HG02642 (cell line): Measurements from ENCODE around the gene DRC1.
"Not testable (repeated sequence)": the region's sequence is repeated elsewhere in the genome, so short reads cannot be mapped to it uniquely, and the experiment has no call there.

Source experiments
- ATAC-seq: cut with Tn5 transposase; IDR thresholded peaks from one replicate; pipeline ENCODE4 v1.9.1; 2021; ENCODE audit warnings: mild to moderate bottlenecking; ENCODE audit not compliant: unreplicated experiment, poor library complexity

DRC1 gene

GRCh38 chr2:26461601-26462023, 59.9 kb downstream of the DRC1 start:
- ATAC-seq, result no peak

- ATAC-seq, result no peak
Measured at GRCh38 chr2:26462100-26462499, 60.4 kb downstream of the DRC1 start.

- no peak for ATAC-seq
Measured at GRCh38 chr2:26462511-26463243, 61.0 kb downstream of the DRC1 start.

DNA sequence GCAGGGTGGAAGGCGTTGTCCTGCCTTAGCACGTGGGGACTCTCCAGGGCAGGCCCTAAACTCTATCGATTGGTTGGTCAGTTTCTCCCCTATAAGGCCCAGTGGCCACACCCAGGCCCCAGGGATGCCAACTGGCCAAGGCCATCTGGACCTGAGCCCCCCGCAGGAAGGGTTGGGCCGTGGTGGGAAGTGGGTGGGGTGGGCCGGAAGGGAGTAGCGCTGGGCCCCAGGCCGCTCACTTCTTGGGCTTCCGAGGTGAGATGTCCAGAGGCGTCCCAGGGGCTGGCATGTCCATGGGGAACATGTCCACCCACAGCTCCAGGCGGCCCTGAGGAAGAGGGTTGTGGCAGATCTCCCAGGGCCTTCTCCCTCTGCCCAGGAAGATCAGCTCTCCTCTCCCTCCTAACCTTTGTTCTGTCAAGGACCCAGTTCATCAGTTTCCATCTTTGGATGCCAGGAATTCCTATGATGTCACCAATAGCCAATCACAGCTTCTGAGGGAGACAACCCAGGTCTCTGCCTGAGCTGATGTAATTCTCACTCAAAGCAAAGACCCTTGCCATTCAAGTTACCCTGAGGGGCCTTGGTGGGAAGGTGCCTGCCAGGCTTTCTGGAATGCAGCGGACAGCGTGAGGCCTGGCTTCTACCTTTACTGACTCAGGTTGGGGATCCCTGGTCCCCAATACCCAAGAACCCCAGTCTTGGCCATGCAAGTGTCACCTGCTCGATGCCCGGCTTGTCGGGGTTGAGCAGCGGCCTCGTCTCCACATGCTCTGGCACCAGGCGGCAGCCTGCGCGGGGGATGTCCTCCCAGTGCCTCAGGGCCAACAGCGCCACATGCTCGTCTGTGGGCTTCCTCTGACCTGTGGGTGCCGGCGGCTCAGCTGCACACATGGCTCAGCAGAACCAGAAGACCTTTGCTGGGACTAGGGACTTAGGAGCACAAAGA, 61.8 kb downstream of the DRC1 start:
- no peak for ATAC-seq

DNA sequence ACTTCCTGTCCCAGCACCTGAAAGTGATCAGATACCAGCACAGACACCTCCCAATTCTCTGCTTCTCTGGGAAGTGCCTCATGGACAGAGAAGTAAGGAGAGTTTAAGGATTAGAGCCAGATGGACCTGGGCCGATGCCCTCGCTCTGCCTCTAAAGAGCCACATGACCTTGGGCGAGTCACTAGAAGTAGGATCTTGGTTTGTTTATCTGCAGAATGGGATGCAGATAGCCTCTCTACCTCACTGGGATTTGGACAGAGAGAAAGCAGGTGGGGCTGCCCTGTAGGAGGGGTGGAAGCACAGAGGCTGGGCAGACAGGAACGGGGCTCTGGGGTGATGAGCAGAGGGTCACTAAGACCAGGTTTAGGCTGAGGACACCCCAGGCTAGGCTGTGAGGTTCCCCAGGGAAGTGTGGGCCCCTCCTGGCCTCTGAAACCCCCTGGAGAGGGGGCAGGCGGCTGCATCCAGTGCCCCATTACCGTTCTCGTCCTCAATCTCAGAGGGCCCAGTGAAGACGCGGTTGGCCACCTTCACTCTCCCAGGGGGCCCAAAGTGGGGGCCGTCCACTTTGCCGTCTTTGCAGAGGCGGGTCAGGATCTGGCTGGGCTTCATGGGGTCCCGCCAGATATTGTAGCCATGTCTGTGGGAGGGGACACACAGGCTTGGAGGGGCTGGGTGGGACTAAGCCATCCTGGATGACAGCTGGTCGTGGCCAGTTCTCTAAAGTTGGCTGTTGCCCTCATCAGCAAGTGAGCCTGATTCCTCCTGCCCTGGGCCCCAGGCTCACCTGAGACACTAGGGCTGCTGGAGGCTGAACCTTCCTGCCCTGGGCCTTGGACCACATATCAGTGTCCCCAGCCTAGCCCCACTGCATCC, 62.9 kb downstream of the DRC1 start:
- no peak for ATAC-seq

DNA sequence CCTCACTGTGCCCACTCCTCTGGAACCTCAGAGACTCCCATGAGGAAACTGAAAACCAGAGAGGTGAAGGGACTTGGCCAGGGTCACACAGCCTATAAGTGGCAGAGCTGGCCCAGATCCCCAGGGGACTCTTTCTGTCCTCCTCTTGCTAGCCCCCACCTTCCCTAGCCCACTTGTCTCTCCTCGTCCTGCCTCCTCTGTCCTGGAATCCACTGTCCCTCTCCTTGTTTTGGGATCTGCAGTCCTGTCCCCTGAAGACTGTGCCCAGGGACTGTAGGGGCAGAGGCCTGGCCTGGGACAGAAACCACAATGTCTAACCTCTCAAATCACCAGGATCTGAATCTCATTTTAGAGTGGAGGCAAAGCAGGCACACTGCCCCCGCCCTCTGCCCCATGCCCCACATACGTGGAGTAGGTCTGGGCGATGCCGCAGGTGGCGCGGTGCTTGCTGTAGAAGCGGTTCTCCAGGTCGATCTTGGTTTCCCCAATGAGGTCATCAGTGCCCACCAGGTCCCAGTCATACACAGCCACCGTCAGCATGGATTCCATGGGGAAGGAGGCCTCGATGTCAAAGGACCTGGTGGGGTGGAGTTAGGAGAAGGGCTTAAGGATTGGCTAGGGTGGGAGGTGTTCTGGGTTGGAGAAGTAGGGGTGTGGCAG, 63.7 kb downstream of the DRC1 start:
- no peak for ATAC-seq

DNA sequence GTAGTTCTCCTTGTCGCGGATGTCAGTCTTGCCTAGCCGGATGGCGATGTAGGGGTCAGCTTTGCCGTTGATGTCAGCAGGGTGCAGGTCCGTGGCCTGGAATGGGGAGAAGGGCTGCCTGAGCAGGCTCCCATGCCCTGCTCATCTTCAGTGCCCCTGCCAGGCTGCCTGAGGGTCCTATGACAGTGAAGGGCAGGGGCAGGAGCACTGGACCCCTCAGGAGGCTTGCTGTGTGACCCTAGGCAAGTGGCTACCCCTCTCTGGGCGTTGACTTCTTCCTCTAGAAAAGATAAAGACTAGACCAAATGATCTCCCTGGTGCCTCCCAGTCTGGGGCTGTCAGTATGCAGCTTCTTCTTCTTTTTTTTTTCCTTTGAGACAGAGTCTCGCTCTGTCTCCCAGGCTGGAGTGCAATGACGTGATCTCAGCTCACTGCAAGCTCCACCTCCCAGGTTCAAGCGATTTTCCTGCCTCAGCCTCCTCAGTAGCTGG, 64.3 kb downstream of the DRC1 start:
- no peak for ATAC-seq

DNA sequence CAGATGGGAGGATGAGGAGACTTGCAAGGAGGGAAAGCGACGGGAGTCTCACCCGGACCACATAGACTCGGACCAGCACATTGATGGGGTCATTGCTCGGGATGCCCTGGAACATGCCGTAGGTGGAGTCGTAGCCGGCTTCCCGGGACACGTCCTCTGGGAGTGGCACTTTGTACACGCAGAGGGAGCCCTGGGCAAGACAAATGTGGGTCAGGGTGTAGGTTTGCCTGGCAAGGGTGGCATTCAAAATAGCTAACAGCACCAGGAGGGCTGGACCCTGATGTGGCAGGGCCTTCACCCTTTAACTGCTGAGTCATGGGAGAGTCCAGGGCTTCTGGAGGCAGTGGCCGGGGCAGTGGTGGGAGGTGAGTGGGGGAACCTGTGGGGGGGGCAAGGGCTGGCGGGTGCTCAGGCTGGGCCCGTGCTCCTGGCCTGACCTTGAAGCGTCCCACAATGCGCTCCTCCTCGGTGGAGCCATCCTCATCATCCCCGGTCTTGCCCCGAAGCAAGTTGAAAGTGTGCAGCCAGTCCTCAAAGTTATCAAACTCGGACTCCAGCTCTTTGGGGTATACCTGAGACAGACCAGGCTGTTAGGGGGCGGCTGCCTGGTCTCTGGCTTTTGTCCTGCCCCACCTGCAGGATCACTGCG, 65.1 kb downstream of the DRC1 start:
- no peak for ATAC-seq

DNA sequence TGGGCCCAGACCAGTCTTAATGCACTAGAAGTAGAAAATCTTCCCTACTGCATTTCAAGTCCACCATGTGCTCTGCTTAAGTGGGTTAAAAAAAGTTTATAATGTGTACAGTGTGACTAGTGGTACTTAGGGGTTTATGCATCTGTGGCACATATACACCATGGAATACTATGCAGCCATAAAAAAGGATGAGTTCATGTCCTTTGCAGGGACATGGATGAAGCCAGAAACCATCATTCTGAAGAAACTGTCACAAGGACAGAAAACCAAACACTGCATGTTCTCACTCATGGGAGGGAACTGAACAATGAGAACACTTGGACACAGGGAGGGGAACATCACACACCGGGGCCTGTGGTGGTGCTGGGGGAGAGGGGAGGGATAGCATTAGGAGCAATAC, 66.8 kb downstream of the DRC1 start:
- not testable (repeated sequence) for ATAC-seq

DNA sequence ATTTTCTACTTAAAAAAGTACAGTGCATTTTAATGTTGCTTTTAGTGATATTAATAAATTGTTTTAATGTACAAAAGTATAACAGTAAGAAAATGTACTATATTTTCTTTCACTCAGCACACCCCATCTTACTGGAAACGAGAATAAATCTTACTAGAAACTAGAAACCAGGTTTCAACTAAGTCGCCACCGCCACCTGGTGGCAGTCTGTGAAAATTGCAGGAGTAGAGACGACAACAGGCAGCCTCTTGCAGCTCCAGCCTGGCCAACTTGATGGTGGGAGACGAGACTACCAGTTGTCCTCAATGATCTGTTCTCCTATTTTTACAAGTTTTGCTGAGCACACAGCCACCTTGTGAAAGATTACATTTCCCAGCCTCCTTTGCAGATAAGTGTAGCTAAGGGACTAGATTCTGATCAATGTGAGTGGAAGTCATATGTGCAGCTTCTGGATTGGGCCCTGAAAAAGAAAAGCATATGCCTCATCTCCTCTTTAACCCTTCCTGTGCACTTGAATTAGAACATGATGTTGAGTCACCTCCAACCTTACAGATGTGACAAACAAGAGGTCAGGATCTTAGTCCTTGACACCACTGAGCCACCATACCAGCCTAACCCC, 67.5 kb downstream of the DRC1 start:
- no peak for ATAC-seq

GRCh38 chr2:26469955-26470354, 68.2 kb downstream of the DRC1 start:
- no peak for ATAC-seq

DNA sequence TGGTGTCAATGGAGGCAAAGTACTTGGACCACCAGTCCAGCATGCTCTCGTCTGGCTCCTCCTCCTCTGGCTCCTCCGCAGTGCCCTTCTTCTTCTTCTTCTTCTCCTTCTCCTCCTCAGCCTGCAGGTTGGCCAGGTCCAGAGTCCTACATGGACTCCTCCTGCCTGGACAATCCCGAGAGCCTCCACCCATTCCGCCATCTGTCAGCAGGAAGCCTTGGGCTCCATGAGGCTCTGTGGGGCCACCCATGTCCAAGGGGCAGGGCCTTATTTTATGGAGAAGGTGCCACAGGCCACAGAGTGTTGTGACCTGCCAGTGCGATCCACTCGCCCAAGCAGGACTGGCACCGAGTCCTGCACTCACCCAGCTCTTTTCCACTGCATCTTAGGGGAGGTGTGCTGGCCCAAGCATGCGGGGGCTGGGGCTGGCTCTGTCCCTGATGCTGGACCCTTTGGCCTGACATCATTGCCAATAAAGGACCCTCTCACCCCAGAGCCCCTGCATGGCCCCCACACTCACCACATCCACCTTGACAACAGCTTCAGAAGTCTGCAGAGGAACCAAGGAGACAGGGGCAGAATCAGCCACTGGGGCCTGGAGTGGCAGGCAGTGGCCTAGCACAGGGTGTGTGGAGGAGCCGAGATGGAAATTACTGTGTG, 69.0 kb downstream of the DRC1 start:
- ATAC-seq, result no peak

DNA sequence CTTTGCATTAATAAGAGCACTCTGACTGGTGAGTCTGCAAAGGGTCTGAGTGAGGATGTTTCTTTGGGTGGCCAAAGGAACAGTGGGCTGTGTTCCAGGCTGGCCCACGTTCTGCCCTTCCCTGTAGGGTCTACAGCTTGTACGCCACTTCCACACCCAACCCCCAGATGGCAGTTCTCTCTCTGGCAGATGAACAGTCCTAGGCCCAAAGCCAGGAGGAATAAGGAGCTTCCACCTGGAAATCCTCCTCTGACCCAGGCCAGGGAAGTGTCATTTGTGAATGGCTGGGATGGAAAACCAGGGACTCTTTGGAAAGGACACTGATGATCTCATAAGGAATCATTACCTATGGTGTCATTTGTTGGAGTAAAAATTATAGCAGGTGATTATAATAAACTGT, 69.6 kb downstream of the DRC1 start:
- ATAC-seq, result no peak

DNA sequence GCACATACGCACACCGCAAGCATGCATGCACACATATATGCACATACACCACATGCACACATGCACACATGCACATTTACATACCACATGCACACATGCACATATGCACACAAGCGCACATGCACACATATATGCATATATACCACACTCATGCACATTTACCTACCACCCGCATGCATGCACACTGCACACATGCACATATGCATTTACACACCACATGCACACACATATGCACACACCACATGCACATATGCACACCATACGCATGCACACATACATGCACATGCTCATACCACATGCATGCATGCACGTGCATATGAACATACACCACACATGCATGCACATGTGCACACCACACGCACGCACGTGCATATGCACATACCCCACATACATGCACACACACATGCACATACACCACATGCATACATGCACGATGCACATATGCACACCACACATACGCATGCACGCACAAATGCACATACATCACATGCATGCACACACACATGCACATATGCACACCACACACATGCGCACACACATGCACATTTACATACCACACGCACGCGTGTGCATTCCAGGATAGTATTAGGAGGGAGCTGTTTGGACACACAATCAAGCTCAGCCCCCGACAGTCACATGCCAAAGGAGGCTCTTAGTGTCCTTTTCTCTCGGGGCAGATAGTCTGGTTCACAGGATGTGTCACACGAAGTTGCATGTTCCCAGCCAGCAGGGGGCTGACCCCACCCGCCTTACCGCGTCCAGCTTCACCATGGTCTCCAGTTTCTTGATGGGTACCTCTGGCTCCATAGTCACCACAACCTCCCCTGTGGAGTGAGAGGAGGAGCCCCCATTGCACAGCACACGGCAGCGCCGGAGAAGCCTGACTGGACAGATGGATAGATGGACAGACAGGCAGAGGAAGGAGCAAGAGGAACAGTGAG, 70.3 kb downstream of the DRC1 start:
- no peak for ATAC-seq

DNA sequence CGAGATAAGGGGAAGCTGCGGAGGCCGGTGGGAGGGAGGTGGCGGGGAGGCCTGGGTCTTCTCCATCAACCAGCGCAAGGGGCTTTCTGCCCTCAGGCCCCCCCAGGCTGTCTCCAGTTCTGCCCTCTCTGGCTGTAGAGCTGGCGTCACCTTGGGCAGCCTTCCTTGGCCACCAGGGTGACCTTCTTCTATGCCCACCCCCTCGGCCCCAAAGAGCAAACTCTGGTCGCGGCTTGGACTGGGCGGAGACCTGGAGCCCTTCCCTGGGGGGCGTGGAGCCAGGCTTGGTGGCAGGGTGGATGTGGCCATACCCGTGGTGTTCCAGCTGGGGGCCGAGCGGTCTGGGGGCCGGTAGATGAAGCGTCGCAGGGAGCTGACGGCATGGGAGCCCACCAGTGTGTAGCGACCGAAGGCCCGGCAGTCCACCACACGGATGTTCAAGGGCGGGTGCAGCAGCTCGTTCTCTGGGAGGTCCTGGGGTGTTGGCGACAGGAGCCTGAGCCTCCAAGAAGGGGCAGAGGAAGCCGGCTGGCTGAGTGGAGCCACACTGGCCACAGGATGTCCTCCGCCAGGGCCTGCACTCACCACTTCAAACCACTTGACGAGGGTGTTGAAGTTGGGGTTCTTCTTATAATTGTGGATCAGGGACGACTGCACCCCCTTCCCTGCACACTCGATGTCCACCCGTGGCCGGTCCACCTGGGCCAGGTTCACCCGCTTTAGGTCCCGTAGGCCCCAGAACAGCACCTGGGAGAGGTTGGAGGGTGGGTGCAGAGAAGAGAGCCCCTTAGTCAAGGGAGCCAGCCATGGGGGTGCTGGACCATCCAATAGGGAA, 71.3 kb downstream of the DRC1 start:
- ATAC-seq, result no peak

GRCh38 chr2:26473796-26474195, 72.1 kb downstream of the DRC1 start:
- no peak for ATAC-seq
